Tracheal epithelial cell (primary cell): ENCODE results near the gene ATP2B1. TPM values are rescaled to one million over a fixed set of nuclear protein-coding genes. Genes with fewer than 3 reads are reported as not detected.

Experiments used
- total RNA-seq: library from RNA; depleted of rRNA; stranded (reverse); fragments of >200 nt; gene quantifications from 2 replicates; pipeline ENCODE4 v1.2.1, GENCODE V29; 2014

ATP2B1 gene
- total RNA-seq, result 54.8 and 69.2 TPM in 2 replicates

GRCh38 chr12:89708565-89709156 lies at the start of gene ATP2B1:
Gene ATP2B1 (minus strand): TSS chr12:89708838. CDS start chr12:89655886, 52,952 bp downstream.

Other genes with a start within 250 kb of the ATP2B1 start
- 9.0 and 9.4 TPM in 2 replicates for gene GALNT4, start 184.0 kb downstream of the ATP2B1 start, total RNA-seq
- 17.5 and 18.3 TPM in 2 replicates for gene POC1B, start 182.8 kb downstream of the ATP2B1 start, total RNA-seq